GM03348 (cell line): Measurements from ENCODE around the gene BTN3A1.
"Not testable (repeated sequence)": the region's sequence is repeated elsewhere in the genome, so short reads cannot be mapped to it uniquely, and the experiment has no call there.

Experiments
- DNase-seq: peaks from one replicate; pipeline ENCODE4 v3.0.0; 2012; ENCODE audit warnings: low spot score

The BTN3A1 gene

GRCh38 chr6:26441977-26442376, 39.9 kb downstream of the BTN3A1 start:
- no peak for DNase-seq

GRCh38 chr6:26445934-26446667, 44.0 kb downstream of the BTN3A1 start:
- no peak for DNase-seq

- no peak for DNase-seq
Measured at GRCh38 chr6:26447257-26447656, 45.2 kb downstream of the BTN3A1 start.

GRCh38 chr6:26450240-26450639, 48.2 kb downstream of the BTN3A1 start:
- no peak for DNase-seq

- DNase-seq = no peak
Measured at GRCh38 chr6:26452631-26453235, 50.7 kb downstream of the BTN3A1 start.

- peak; percentile 17 for DNase-seq
Measured at GRCh38 chr6:26454631-26455030, 52.6 kb downstream of the BTN3A1 start.

GRCh38 chr6:26455357-26455970, 53.4 kb downstream of the BTN3A1 start:
- DNase-seq = no peak

GRCh38 chr6:26457264-26457805, 55.3 kb downstream of the BTN3A1 start:
- peak; percentile 45 for DNase-seq

- DNase-seq = peak; percentile 94
Measured at GRCh38 chr6:26457806-26458688, 56.0 kb downstream of the BTN3A1 start, which contains the start of gene BTN2A1. TSS of gene BTN2A1 (plus strand) at chr6:26457955. CDS start at chr6:26458637, 682 bp downstream.

- DNase-seq = no peak
Measured at GRCh38 chr6:26459023-26459810, 57.1 kb downstream of the BTN3A1 start.

- DNase-seq = not testable (repeated sequence)
Measured at GRCh38 chr6:26461353-26461752, 59.3 kb downstream of the BTN3A1 start.

- no peak for DNase-seq
Measured at GRCh38 chr6:26464014-26464413, 61.9 kb downstream of the BTN3A1 start.

GRCh38 chr6:26464416-26465131, 62.5 kb downstream of the BTN3A1 start:
- no peak for DNase-seq
